ENCODE measurements around the gene EZR.

DNA sequence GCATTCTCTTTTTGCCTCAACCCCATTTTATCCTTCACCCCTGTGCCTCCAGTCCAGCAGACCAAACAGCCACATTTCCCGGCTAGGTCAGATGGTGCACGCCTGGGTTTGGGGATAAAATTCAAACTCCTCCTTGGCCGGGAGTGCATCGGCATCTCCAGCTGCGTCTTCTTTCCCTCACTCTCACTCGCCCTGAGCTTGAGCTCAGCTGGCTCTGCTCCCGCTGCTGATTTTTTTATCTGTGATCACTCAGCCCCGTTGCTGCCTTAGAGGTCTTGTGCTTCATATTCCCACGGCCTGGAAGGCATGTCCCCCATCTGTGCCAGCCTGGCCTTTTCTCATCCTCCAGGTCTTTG, 6.8 kb upstream of the EZR start:
- TF ChIP-seq, protein P1, sequence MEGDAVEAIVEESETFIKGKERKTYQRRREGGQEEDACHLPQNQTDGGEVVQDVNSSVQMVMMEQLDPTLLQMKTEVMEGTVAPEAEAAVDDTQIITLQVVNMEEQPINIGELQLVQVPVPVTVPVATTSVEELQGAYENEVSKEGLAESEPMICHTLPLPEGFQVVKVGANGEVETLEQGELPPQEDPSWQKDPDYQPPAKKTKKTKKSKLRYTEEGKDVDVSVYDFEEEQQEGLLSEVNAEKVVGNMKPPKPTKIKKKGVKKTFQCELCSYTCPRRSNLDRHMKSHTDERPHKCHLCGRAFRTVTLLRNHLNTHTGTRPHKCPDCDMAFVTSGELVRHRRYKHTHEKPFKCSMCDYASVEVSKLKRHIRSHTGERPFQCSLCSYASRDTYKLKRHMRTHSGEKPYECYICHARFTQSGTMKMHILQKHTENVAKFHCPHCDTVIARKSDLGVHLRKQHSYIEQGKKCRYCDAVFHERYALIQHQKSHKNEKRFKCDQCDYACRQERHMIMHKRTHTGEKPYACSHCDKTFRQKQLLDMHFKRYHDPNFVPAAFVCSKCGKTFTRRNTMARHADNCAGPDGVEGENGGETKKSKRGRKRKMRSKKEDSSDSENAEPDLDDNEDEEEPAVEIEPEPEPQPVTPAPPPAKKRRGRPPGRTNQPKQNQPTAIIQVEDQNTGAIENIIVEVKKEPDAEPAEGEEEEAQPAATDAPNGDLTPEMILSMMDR (IDR thresholded peaks at IDR 0.05; ENCODE audit: low read length): no peak
- TF ChIP-seq EZH2 (optimal IDR thresholded peaks at IDR 0.05; ENCODE audit: low read depth, low read length): no peak
- no peak for TF ChIP-seq EZH2phosphoT487 (IDR thresholded peaks at IDR 0.05; ENCODE audit: low read length)
